HG03280 (cell line): ENCODE data around the gene DTNBP1.
"Not testable (repeated sequence)": the region's sequence is repeated elsewhere in the genome, so short reads cannot be mapped to it uniquely, and the experiment has no call there.

Experiments used
- ATAC-seq: cut with Tn5 transposase; IDR thresholded peaks from one replicate; pipeline ENCODE4 v1.9.1; 2021; ENCODE audit warnings: mild to moderate bottlenecking, moderate library complexity; ENCODE audit not compliant: unreplicated experiment

The DTNBP1 gene

DNA sequence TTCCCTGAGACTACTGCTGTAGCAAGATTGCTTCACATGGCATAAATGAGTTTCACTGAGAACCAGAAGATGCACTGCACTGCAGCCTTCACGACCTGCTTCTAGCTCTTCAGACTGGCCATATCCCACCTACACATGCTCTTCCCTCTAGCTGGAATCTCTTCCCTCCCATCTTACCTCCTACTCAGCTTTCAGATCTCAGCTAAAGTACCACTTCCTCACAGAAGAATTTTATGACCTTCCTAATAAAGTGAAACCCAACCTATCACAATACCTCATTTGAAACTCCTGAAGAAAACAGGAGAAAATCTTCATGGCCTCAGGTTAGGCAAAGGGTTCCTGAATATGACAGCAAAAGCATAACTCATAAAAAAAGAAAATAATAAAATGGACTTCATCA, 99.9 kb downstream of the DTNBP1 start:
- no peak for ATAC-seq

DNA sequence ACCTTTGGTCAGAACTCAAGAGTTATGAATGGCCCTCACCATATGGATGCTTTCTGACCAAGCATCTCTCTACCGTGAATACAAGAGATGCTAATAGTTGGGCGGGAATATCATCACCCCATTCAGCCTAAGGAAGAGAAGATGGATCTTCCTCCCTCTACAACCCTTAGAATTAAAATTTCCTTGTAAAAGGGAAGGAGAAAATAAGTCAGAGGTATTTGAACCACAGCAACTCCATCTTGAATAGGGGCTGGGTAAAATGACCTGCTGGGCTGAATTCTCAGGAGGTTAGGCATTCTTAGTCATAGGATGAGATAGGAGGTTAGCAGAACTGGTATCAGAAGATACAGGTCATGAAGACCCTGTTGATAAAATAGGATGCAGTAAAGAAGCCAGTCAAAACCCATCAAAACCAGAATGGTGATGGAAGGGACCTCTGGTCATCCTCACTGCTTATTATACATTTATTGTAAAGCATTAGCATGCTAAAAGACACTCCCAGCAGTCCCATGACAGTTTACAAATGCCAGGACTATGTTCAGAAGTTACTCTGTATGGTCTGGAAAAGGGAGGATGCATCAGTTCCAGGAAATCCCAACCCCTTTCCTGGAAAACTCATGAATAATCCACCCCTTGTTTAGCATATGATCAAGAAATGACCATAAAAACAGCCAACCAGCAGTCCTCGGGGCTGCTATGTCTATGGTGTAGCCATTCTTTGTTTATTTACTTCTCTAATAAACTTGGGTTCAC, 101.2 kb downstream of the DTNBP1 start:
- no peak for ATAC-seq

DNA sequence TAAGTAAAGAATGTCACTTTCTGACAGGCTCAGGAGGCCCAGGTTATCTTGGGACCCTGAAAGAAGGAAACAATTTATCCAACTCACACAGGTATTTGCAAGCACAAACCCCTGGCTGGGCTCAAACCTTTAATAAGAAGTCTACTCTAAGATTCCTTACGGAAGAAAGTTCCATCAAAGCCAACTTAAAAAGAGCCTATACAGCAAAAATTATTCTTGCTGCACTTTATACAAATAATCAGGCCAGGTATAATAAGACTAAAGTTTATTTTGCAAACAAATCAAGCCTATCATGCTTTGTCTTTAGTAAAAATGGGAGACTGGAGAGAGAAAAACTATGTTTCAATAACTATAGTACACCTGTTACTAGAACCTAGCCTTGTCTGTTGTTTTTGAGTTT, 102.1 kb downstream of the DTNBP1 start:
- no peak for ATAC-seq

DNA sequence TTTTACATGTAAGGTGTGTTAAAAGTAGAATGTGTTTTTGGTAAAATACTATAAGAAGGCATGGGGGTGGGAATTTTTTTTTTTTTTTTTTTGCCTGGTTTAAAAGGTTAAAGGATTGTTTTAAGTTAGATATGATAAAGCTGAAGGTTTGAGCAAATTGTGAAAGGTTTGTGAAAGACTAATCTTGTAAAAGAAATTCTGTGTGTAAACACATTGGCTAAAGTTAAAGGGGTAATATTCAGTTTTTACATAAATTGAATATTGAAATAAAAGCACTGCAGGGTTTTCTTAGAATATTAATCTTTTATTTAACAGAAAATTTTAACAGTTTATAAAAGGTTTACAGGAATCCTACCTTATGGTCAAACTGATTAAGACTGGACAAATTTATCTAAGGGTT, 105.7 kb downstream of the DTNBP1 start:
- no peak for ATAC-seq

DNA sequence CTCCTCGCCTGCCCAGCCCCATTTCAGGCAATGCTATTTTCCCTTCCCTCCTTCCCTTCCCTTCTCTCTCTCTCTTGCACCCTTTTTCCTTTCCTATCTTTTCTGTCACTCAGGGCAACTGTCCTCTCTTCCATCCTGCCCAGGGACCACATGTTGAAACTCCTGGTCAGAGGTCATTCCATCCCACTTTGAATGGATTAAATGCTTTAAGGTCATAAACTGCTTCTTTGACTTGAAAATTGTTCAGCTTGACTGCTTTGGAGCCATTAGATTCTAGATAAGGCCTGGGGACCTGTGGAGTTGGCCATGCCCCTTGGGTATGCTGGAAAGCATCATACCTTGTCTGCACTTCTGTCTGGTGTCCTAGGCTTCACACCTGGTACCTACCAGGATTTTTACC, 106.1 kb downstream of the DTNBP1 start:
- ATAC-seq = no peak

DNA sequence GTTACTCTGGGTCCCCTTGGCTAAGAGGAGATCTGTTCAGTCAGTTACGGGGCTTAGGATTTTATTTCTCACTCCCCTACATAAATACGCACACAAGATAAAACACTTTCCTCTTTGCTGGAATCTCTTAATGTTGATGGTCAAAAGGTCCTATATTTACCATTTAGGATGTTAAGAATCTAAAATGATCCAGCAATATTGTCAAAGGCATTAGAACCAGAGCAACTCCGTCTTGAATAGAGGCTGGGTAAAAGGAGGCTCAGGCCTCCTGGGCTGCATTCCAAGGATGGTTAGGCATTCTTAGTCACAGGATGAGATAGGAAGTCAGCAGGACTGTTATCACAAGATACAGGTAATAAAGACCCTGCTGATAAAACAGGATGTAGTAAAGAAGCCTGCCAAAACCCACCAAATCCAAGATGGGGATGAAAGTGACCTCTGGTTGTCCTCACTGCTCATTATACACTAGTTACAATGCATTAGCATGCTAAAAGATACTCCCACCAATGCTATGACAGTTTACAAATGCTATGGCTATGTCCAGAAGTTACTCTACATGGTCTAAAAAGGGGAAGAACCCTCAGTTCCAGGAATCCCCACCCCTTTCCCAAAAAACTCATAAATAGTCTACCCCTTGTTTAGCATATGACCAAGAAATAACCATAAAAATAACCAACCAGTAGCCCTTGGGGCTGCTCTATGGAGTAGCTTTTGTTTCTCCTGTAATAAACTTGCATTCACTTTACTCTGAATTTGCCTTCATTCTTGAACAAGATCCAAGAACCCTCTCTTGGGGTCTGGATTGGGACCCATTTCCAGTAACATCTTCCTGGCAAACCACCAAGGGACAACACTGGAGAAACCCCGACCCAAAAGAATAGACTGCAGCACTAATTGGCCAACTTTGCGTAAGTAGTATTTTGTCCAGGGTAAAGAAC, 107.5 kb downstream of the DTNBP1 start:
- ATAC-seq = no peak

DNA sequence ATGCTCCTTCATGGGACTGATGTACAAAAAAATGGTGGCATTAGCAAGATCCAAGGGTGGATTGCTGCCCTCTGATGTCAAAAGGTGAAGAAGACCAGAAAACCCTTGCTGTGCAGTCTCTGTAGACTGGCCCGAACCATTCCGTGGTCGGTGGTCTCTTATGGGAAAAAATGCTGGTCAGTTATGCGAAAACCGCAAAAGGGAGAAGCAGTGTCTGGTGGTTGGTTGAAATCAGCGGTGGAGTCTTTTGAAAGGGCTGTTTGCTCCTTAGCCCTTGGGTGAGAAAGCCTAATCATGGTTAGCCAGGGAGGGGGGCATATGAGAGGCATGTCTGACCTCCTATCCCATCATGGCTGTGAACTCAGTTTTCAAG, 108.1 kb downstream of the DTNBP1 start:
- ATAC-seq = no peak

DNA sequence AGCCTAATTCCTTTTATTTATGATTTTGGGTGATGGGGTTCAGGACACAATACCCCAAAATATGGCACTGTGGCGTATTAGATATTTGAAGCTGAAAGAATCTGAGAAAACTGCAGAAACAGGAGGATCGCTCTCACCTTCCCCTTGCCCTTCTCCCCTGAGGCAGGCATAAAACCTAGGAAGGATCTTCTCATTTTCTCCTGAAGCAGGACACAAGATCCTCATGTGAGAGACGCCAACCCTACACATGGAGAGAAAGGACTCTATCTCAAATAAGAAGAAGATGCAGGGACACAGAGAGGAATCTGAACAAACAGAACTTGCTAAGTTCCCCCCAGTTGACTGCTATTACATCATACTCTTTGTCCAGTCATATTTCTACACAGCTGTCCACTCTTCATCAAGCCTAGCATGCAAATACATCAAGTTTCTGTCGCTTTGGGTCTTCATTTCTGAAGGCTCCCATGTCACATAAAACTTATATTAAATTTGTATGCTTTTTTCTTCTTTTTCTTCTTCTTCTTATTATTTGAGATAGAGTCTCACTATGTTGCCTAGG, 109.0 kb downstream of the DTNBP1 start:
- no peak for ATAC-seq

DNA sequence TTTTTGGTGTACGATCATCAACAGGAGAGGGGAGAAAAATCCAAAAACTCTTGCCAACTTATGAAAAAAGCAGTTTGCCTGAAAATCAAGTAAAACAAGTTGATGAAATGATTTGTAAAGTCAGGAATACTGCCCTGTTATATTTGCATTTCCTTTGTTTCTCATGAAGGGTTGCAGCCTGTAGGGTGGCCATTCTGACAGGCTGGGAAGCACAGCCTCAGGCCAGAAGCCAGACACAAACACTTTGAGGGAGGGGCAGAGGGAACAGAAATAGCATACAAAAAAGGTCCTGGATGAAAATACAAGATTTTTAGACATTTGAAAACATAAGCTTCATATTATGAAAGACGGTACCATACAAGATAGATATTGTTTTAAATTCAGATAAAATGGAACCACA, 109.8 kb downstream of the DTNBP1 start:
- no peak for ATAC-seq

DNA sequence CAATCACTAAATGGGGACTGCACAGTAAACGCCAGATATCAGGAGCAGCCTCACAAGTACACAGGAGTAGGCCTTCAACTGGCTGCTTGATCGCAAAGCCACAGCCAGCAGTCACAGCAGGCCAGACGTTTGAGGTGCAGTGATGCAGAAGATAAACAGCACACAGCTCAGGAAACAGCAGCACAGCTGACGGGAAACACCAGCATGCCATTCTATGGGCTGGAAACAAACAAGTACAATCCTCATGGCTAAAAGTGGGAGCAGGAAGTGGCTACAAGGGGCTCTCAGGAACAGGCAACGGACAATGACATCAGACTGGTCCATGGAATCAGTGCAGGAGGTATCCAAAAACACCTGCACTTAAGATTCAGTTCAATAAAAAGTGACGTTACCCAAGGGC, 111.0 kb downstream of the DTNBP1 start:
- ATAC-seq = no peak

DNA sequence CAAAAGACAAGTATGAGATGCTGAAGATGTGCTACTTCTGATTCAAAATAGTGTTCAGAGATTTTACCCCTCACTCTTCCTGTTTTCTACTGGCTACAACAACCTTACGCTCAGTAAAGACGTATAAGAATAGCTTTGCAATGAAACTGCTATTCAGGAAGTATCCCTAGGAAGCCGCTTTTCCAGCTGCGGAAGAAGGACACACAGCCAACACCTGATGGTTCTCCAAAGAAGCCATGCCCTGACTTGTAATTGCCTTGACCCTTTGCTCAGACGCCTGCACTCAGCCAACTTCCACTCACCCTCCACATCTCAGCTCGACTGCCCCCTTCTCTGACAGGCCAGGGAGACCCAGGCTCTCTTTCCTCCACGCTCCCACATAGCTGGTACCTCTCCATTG, 111.6 kb downstream of the DTNBP1 start:
- ATAC-seq = no peak

DNA sequence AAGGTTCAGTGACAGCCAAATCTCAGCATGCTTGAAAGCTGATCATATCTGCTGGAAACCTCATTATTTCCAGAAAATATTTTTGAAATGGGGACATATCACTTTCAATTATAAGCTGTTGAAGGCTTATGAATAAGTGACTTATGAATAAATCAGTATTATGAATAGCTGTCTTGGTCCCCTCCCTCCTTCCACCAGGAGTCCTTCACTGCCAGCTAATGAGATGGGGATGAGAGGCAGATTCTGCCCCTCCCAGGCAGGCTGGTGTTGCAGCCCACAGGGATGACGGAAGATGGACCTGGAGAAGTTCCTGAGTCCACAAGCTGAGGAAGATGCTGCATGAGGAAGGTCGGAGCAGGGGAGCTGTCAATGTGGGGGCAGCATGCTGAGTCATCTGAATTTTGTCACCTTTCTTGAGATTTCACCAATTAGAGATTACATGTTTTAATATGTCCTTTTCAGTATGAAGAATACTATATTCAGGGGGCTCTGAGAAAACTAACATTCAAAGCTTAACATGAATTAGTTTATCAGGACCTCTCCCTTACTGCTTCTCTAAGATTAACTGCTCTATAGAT, 112.2 kb downstream of the DTNBP1 start:
- no peak for ATAC-seq

DNA sequence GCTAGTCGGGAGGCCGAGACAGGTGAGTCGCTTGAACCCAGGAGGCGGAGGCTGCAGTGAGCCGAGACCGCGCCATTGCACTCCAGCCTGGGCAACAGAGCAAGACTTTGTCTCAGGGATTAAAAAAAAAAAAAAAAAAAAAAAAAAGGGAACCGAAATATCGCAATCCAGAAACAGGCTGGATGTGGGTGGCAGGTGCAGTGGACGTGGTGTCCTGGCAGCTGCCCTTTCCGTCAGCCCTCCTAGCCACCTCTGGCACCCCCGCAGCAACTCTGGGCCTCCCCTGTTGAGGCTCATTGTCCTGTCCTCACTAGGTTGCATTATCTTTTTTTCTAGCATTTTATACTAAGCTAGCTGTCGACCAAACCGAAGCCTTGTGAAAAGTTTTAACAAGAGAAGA, 113.5 kb downstream of the DTNBP1 start:
- no peak for ATAC-seq

DNA sequence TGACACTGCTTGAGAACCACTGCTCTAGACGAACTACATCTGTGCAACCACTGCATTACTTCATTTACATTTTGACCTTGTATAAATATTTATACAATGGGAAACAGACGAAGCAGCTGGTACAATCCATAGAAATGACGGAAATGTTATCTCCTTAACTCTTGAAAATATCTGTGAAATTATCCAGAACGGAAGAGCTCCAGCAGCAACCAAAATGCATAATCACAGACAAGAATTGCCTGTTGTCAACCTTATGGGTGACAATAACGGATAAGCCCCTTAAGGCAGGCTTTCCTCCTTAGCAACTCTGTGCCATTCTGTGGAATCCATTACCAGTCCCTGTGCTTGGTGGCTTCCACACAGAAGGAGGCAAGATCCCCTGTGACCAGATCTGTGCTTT, 115.4 kb downstream of the DTNBP1 start:
- ATAC-seq = no peak

DNA sequence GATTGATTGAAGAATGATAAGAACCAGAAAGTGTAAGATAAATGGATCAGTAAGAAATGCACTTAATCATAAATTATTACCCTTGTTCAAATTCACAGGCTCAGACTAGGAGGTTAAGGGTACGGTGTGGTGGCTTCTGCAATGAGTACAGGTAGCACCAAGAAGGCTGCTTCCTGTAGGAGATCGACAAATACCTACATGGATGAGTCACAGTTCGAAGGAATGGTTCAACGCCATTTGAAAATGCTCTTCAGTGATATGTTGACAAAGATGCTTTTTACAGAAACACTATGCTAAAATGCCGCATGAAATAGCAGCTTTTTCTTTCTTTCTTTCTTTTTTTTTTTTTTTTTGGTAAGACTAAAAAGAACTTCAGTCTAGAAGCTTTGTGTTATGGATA, 116.2 kb downstream of the DTNBP1 start:
- no peak for ATAC-seq

DNA sequence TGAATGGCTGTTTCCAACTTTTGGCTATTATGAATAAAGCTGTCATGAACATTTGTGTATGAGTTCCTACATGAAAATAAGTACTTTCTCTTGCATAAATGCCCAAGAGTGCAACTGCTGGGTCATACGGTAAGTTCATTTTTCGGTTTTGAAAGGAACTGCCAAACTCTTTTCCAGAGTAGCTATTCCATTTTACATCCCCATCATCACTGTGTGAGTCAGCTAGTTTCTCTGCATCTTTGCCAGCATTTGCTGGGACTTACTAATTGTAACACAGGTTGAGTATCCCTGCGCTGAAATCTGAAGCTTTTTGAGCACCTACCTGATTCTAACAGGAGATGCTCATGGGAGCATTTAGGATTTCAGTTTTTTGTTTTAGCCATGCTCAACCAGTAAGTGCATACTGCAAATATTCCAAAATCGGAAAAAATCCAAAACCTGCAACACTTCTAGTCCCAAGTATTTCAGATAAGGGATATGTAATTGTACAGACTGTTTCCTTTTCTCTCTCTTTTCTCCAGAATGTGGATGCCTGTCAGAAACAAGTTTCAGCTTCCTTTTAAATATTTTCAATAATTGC, 118.4 kb downstream of the DTNBP1 start:
- ATAC-seq = no peak

DNA sequence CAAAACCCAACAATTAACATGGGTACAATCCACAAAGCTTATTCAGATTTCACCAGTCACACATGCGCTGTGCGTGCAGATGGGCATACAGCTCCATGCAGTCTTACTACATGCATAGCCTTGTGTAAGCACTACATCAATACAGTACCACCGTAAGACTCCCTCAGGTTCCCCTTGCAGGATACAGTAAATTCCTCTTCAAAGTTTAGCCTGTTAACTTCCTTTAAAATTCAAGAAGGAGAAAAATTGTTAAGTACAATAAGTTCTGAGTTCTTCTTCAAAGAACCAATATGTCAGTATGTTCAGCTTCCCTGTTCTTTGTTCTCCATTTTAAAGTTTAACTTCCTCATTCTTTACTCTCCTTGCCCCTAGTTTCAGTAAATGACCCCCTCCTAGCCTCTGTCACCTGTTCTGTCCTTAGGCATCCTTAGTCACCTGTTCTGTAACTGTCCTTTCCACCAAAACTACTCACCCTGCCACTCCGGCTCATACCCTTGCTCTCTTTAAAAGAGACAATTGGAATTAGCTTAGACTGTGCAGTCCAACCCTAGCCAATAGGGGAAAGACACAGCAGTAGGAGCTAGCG, 119.4 kb downstream of the DTNBP1 start:
- not testable (repeated sequence) for ATAC-seq

DNA sequence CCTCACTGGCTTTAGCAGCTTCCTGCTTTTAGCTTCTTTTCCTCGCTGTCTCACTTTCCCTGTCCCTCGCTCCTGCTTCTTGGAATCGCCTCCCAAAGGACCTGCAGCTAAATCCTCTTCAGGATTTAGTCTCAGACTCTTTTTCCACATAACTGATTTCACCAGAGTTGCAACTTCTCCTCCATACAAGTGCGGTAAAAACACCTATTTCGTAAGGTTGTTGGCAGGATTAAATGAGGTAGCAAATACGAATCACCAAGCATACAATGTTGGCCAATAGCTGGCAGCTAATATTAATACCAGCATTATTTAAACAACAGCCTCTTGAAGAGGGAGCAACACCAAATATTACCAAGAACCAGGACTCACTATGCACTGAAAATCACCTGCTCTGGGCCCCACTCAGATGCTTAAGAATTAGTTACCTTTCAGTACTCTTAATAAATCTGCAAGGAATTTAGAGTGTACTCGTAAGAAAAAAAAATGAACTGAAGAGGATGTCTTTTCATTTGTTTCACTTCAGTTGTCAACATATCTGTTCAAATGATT, 123.0 kb downstream of the DTNBP1 start:
- ATAC-seq = no peak

DNA sequence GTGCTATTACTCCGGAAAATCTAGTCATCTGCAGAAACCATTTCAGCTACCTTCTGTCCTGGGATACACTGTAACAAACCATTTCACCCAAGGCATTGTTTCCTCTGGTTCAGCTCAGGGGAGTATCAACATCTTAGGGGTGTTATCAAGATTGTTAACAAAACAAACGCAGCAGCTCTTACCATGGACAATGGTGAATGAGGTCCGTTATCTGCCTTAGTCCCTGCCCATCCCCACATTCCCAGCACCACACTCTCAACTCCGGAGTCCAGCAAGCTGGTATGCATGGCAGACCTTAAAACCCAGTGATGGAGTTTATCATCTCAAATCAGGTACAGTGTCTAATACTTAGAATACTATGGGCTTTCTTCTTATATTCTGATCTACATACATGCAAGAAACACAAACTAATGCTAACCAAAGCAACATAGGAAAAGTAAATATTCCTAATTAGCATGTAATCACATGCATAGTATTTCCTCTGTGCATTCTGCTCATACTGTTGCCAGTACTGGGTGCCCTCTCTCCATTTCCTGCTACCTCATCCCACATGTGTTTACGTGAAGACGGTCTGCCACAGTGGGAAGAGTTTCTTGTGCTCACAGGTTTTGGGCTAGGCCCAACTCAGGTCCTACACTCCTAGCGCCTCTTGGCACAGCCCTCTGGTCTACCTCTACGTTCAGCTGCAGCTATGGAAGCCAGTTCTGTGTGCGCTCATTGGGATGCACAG, 123.9 kb downstream of the DTNBP1 start:
- no peak for ATAC-seq

DNA sequence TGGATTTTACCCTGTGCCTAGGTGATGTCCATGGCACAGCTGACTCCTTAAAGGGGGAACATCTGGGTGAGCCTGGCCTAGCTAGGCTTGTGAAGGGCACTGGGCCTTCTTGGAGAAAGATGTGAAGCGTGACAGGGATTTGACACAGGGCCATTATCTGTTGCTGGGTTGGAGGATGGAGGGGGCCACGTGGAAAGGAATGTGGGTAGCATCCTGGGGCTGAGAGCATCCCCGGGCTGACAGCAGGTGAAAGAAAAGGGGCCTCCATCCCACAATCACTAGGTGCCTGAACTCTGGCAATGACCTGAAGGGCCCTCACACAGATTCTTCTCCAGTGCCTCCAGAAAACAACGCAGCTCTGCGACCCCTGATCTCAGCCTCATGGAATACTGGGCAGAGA, 124.7 kb downstream of the DTNBP1 start:
- no peak for ATAC-seq
